IPS-NIHi7 (cell line): Measurements from ENCODE around the gene SUZ12.
"Not testable (repeated sequence)": the region's sequence is repeated elsewhere in the genome, so short reads cannot be mapped to it uniquely, and the experiment has no call there.

Source experiments
- DNase-seq: peaks from one replicate; pipeline ENCODE4 v3.0.0; 2012; ENCODE audit warnings: mixed read lengths; ENCODE audit errors: extremely low spot score

The SUZ12 gene

DNA sequence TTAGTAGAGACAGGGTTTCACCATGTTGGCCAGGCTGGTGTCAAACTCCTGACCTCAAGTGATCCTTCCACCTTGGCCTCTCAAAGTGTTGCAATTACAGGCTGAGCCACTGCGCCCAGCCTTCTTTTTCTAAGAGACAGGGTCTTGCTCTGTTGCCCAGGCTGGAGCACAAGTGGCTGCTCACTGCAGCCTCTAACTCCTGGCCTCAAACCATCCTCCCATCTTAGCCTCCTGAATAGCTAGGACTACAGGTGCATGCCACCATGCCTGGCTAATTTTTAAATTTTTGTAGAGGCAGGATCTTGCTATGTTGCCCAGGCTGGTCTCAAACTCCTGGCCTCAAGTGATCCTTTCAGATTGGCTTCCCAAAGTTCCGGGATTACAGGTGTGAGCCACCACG lies 15.1 kb downstream of the SUZ12 start:
- DNase-seq: not testable (repeated sequence)

DNA sequence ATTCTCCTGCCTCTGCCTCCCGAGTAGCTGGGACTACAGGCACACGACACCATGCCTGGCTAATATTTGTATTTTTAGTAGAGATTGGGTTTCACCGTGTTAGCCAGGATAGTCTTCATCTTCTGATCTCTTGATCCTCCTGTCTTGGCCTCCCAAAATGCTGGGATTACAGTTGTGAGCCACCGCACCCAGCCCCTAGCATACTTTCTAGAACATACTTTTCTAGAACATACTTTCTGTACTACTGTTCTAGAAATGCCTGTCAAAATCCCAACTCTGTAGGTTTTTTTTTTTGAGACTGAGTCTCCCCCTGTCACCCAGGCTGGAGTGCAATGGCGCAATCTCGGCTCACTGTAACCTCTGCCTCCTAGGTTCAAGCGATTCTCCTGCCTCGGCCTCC lies 27.3 kb downstream of the SUZ12 start:
- not testable (repeated sequence) for DNase-seq

DNA sequence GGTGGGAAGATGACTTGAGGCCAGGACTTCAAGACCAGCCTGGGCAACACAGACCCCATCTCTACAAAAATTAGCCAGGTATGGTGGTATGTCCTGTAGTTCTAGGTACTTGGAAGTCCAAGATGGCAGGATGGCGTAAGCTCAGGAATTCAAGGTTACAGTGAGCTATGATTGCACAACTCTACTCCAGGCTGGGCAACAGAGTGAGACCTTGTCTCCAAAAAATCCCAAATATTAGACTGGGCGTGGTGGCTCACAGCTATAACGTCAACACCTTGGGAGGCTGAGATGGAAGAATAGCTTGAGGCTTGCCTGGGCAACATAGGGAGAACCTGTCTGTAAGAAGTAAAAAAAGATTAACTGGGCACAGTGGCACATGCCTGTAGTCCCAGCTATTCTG lies 30.8 kb downstream of the SUZ12 start:
- no peak for DNase-seq

DNA sequence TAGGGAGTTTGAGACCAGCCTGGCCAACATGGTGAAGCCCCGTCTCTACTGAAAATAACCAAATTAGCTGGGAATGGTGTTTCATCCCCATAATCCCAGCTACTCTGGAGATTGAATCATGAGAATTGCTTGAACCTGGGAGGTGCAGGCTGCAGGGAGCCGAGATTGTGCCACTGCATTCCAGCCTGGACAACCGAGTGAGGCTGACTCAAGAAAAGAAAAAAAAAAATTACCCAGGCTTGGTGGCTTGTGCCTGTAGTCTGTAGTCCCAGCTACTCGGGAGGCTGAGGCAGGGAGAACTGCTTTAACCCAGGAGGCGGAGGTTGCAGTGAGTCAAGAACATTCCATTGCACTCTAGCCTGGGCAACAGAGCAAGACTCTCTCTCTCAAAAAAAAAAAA lies 33.6 kb downstream of the SUZ12 start:
- not testable (repeated sequence) for DNase-seq

DNA sequence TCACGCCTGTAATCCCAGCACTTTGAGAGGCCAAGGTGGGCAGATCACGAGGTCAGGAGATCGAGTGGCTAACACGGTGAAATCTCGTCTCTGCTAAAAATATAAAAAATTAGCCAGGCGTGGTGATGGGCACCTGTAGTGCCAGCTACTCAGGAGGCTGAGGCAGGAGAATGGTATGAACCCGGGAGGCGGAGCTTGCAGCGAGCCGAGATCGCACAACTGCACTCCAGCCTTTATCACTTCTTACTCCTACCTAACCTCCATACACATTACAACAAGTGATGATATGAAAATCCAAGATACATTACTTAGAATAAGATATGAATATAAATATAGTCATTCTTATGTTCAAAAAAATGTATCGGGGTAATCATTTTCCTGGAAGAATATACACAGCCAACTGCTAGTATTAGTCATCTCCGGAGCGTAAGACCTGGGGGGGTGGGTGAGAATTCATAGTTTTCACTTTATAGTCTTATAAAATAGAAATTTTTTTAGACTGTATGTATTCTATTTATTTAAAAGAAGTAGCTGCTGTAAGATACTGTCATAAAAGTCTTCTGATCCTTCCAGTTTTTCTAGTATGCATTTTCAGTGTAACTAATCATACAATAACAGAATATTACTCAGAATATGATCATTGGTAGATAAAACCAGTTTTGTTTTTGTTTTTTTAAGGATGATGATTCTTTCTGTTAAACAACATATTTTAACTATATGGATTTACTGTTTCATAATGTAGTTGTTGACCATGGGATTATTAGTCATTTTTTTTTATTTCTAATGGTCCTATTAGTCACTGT lies 37.7 kb downstream of the SUZ12 start:
- DNase-seq: not testable (repeated sequence)

DNA sequence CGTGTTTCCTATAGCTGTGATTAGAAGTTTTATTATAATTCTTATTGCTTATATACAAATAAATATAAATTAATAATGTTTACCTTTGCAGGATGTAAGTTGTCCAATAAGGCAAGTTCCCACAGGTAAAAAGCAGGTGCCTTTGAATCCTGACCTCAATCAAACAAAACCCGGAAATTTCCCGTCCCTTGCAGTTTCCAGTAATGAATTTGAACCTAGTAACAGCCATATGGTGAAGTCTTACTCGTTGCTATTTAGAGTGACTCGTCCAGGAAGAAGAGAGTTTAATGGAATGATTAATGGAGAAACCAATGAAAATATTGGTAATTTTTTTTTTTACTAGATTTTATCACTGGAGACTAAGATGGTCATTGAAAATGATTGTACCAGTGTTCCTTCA lies 38.6 kb downstream of the SUZ12 start:
- DNase-seq: not testable (repeated sequence)

DNA sequence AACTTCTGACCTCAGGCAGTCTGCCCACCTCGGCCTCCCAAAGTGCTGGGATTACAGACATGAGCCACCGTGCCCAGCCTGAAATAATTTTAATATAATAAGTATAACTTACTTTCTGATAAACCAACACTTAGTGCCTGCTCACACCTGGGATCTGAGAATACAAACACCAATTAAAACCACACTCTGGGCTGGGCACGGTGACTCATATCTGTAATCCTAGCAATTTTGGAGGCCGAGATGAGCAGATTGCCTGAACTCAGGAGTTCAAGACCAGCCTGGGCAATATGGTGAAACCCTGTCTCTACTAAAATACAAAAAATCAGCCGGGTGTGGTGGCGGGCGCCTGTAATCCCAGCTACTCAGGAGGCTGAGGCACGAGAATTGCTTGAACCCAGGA lies 55.0 kb downstream of the SUZ12 start:
- not testable (repeated sequence) for DNase-seq

DNA sequence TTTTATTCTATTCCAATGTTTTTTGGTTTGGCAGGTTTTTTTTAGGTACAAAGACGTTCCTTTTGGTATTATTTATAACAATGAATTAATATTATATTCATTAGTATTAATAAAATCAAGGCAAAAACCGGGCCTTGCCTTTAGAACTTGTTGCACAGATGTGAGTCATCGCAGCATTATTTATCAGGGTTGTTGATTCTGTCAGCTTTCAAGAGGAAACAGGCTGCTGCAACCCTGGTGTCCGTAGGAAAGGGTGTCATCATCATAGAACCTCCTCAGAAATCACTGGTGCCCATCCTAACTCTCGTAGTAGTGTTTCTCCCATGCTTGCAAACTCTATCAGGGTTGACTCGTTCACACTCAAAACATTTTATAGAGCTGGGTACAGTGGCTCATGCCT lies 60.2 kb downstream of the SUZ12 start:
- DNase-seq: no peak

DNA sequence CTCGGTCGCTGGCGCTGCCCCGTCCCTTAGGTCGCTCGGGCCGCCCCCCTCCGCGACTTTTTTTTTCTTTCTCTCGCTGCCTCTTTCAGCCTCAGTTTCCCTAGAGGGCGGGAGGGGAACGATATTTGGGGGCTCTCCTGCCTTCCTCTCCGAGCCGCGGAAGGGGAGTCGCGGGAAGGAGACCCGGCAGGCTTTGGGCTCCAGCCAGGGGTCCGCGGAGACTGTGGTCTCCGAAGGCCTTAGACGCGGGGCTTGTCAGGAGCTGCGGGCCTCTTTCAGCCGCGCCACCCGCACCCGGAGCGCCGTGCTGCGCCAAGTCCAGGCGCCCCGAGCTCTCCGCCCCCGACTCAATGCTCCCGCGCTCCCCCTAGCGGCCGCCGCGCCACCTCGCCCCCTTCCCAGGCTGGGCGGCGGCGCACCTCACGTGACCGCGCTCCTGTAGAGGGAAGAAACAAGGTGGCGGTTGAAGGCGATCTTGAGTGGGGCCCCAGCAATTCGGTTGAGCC lies 70.2 kb downstream of the SUZ12 start, which contains the start of gene LRRC37B:
Gene LRRC37B, plus strand, starts transcription at position 427 of the 506 bp plus-strand sequence. CDS start 14,010 bp downstream, outside the sequence.
- DNase-seq: peak; percentile 89

DNA sequence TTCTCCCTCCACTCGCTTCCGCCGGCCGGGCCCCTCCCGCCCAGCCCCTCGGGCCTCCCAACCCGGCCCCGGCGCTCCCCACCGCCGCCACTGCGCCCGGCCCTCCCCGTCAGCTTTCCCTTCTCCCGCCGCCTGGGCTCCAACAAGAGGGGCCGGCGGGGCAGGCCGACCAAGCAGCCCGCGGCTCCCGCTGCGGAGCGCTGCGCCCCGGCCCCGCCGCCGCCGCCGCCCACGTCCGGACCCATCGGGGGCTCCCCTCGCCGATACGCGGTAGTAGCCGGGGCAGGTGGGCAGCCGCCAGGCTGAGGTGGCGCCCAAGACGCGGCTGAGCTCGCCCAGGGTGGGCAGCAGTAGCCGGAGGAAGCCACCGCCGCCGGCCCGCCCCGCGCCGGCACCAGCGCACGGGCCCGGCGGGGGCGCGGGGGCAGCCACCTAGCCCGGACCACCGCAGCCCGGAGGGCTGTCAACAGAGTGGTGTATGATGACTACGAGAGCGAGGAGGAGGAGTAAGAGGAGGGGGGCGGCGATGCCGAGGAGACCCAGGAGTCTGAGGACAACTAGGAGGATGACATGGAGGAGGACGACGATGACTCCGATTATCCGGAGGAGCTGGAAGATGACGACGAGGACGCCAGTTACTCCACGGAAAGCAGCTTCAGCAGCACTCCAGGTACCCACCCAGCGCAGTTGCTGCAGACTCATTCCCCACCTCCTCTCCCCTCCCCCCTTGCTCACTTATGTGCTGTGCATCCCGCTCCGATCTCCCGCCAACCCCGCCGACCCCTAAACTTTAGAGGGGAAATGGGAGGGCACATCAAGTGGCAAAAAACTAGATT lies 70.9 kb downstream of the SUZ12 start:
- DNase-seq: peak; percentile 56

DNA sequence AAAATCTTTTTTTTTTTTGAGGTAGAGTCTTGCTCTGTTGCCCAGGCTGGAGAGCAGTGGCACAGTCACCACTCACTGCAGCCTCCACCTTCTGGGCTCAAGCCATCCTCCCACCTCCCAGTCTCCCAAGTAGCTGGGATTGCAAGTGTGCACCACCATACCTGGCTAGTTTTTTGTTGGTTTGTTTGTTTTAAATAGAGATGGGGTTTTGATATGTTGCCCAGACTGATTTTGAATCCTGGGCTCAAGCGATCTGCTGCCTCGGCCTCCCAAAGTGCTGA lies 72.4 kb downstream of the SUZ12 start:
- no peak for DNase-seq

DNA sequence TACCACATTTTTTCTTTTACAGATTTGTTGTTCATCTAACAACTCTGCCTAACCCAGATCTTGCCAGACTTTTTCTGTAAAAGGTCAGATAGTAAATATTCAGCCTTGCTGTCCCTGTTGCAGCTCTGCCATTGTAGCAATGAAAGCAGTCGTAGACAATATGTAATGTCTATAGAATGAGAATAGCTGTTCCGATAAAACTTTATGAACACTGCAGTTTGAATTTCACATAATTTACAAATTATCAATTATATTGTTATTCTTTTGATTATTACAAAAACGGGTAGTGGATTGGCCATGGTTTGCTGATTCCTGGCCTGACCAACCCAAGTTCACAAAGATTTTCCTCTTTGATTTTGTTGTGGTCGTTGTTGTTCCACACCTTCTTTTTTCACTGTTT lies 73.3 kb downstream of the SUZ12 start:
- no peak for DNase-seq

DNA sequence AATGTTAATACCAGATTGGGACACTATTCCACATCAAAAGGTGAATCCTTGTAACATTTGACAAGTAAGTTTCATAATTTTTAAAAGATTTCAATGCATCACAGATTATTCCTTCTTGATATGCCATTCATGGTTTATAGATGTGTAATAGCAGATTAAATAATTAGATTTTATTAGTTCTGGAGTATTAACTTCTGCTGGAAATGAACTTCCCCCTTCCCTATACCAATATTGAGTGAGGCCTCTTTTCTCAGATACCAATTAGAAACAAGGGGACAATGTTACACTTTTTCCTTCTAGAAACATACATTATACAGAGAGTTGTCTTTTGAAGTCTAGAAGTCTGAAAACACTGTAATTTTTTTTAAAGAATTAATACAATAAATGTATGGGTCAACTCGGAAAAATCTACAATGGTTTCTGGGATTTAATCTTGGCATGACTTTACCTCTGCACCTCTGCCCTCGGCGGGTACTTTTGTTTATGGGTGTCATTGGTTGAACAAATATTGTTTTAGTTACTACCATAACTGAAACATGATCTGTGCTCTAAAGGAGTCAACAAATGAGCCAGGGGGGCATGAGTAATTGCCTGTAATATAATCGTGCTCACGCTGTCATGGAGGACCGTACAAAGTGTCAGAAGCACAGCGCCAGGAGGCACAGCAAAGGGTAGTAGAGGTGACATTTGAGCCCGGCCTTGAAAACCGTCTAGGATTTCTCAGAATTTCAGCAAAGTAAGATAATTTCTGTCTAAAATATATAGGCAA lies 78.6 kb downstream of the SUZ12 start:
- no peak for DNase-seq

DNA sequence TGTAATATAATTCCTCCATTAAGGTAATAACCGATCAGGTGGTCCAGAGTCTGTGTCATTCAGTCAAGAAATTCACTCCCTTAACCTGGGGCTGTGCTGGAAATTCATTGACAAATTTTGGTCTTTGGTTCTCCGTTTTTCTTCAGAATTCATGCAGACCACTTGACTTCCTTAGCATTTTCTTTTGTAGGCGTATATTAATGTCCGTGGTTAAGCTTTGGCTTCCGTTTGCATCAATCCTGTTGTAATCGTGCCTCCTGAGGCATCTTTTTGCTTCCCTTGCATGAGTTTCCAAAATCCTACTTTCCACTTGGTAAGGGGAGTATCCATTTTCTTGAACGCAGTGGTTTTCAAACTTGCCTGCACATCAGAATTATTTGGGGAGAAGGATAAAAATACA lies 79.4 kb downstream of the SUZ12 start:
- DNase-seq: no peak

DNA sequence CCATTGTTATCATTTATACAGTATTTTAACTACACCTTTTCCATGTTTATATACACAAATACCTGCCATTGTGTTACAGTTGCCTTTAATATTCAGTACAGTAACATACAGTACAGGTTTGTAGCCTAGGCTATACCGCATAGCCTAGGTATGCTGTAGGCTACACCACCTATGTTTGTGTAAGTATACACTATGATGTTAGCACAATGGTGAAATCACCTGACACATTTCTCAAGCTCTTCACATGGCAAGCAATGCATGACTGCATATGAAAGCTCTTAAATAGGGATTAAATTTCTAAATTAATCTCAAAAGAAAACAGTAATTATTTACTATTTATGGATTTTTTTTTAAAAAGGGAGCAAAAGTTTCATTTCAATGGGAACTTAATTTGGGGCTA lies 82.4 kb downstream of the SUZ12 start:
- no peak for DNase-seq

DNA sequence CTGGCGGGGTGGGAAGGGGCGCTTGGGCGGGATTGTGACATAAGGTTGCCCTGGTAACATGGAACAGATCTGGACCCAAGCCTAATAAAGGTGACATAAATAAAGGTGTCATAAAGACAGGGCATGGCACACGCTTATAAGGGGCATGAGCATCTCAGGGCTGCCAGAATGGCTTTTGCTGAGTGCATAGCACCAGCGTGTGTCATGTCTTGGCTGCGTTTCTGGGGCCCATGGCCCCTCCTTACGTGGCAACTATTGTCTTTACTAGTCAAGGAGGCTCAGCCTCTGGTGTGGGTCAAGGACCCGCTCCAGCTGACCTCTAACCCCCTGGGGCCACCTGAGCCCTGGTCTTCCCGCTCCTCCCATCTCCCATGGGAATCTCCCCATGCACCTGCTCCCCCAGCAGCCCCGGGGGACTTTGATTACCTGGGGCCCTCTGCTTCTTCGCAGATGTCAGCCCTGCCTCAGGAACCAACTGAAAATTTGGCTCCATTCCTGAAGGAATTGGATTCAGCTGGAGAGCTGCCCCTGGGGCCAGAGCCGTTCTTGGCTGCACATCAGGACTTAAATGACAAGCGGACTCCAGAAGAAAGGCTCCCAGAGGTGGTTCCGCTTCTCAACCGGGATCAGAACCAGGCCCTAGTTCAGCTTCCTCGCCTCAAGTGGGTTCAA lies 84.3 kb downstream of the SUZ12 start:
- DNase-seq: no peak

DNA sequence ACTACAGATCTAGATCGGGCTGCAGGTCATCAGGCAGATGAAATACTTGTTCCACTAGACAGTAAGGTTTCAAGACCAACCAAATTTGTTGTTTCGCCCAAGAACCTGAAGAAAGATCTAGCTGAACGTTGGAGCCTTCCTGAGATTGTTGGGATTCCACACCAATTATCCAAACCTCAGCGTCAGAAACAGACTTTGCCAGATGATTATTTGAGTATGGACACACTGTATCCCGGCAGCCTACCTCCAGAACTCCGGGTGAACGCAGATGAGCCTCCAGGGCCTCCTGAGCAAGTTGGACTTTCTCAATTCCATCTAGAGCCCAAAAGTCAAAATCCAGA lies 84.8 kb downstream of the SUZ12 start:
- DNase-seq: no peak

DNA sequence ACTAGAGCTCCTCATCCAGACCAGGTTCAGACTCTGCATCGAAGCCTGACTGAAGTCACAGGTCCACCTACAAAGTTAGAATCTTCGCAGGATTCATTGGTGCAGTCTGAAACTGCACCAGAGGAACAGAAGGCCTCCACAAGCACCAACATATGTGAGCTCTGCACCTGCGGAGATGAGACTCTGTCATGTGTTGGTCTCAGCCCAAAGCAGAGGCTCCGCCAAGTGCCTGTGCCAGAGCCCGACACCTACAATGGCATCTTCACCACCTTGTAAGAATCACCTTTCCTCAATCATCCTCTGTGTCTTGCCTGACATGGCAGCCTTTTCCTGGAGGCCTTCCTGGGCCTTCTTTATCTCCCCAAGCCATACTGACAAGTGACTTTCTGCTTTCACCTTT lies 85.7 kb downstream of the SUZ12 start:
- DNase-seq: not testable (repeated sequence)

DNA sequence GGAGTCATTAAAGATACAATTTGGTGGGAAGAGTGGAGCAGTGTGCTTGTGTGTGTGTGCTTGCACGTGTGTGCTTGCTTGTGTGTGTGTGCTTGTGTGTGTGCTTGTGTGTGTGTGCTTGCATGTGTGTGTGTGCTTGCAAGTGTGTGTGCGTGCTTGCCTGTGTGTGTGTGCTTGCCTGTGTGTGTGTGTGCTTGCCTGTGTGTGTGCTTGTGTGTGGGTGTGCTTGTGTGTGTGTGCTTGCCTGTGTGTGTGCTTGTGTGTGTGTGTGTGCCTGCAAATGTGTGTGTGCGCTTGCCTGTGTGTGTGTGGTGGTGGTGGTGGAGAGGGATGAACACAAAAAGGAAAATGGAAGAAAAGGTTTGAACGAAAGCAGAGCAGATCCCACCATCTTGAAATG lies 90.5 kb downstream of the SUZ12 start:
- not testable (repeated sequence) for DNase-seq

DNA sequence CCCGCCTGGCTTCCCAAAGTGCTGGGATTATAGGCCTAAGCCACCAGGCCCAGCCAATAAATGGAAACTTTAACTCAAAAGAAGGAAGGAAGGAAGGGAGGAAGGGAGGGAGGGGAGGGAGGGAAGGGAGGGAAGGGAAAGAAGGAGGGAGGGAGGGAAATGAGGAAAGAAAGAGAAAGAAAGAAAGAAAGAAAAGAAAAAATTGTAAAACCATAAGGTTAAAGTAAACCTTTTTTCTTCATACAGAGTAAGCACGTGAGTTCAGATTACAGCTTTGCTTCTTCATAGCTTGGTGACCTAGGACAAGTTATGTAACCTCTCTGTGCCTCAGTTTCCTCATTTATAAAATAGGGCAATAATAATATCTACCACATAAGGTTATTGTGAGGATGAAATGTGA lies 96.4 kb downstream of the SUZ12 start:
- DNase-seq: no peak

DNA sequence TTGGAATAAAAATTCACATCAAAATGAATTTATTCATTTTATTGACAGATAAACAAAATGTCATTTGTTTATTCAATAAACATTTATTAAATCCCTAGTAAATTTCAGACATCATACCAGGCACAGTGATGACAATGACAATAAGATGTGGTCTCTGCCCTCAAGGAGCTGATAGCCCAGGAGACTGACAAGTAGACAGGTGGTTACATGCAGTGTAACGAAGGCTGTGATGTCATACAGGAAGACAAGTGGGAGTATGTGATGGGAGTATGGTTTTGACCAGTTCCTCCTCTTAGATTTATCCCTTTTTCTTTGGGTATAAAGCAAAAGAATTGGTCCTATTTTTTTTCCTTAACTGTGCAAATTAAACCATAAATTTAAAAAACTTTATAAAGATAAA lies 97.0 kb downstream of the SUZ12 start:
- DNase-seq: not testable (repeated sequence)

DNA sequence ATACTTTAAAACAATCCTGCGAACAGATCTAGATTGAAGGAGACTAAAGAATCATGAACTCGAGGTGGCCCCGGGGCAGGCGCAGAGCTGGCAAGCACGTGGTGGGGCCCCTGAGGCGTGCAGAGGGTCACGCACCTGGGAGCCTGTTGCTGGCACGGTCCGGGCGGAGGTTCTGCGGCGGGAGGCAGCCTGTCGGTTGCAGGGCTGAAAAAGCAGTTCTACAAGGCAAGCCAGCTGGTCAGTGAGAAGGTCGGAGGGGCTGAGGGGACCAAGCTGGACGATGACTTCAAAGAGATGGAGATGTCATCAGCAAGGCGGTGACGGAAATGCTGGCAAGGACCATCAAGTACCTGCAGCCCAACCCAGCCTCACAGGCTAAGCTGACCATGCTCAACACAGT lies 103.4 kb downstream of the SUZ12 start:
- DNase-seq: not testable (repeated sequence)
